ENCODE results near the gene SVEP1.

- TF ChIP-seq CTCF (IDR thresholded peaks at IDR 0.05): no peak
- TF ChIP-seq EZH2 (IDR thresholded peaks at IDR 0.05; ENCODE audit: borderline replicate concordance, insufficient read depth, low read depth, low read length, poor library complexity, severe bottlenecking): no peak
These were observed 122.9 kb downstream of the SVEP1 start for GRCh38 chr9:110456681-110457080.

All from B cell (primary cell).